RWPE1 (cell line): ENCODE data around the gene KLHL42.

Source experiments
- CTCF ChIA-PET: fragments of 350-600 bp; sonication (Branson Sonifier 250); formaldehyde crosslinking; extraction: SDS; loops from one replicate; lab custom pipeline; 2021; lab: Yijun Ruan, JAX
- POLR2A ChIA-PET: fragments of 400-600 bp; formaldehyde crosslinking; extraction: SDS; loops from one replicate; lab custom pipeline; 2020; ENCODE audit warnings: antibody characterized with exemption; ENCODE audit not compliant: low non-redundant PET; lab: Yijun Ruan, JAX
- DNase-seq: peaks from one replicate; pipeline ENCODE4 v3.0.0; 2012; ENCODE audit warnings: low spot score
- H3K27ac ChIP-seq: fragments of 450-650 bp; 2 replicates; pipeline ENCODE4 v1.5.1; 2017
- TF ChIP-seq, protein P1 (sequence below): fragments of 450-650 bp; conservative IDR thresholded peaks from 2 replicates; pipeline ENCODE4 v1.5.1; 2017; ENCODE audit warnings: low read depth, mild to moderate bottlenecking

Gene KLHL42

GRCh38 chr12:27790179-27790578, 10.1 kb downstream of the KLHL42 start:
- ChIA-PET POLR2A (no interaction called here), CTCF (no interaction called here)
- no peak overlapping the region for H3K27ac ChIP-seq
- DNase-seq = no peak
- TF ChIP-seq, protein P1, sequence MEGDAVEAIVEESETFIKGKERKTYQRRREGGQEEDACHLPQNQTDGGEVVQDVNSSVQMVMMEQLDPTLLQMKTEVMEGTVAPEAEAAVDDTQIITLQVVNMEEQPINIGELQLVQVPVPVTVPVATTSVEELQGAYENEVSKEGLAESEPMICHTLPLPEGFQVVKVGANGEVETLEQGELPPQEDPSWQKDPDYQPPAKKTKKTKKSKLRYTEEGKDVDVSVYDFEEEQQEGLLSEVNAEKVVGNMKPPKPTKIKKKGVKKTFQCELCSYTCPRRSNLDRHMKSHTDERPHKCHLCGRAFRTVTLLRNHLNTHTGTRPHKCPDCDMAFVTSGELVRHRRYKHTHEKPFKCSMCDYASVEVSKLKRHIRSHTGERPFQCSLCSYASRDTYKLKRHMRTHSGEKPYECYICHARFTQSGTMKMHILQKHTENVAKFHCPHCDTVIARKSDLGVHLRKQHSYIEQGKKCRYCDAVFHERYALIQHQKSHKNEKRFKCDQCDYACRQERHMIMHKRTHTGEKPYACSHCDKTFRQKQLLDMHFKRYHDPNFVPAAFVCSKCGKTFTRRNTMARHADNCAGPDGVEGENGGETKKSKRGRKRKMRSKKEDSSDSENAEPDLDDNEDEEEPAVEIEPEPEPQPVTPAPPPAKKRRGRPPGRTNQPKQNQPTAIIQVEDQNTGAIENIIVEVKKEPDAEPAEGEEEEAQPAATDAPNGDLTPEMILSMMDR = no peak

GRCh38 chr12:27794818-27795584, 15.0 kb downstream of the KLHL42 start:
- POLR2A ChIA-PET = no interaction called here

DNA sequence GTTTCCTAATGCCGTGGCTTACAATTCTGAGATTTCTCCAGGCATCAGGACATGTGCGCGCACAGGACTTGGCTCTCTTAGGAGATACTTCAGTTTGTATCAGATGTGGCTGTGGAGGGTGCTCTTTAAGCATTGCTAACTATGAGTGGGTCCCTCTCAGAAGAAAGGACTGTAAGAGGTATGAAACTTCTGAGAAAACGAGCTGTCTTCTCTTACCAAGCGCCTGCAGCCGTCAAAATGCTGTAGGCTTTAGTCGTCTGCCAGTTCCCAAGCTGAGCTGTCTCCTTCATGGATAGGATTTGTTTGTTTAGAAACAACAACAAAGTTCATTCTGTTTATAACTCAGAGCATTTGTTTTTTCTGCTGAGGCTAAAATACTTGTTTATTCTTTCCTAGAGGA, 16.1 kb downstream of the KLHL42 start:
- DNase-seq = no peak
- ChIA-PET CTCF (interaction anchor here (0.6 to 1.0 kb wide), 2 partner anchors 11 to 25 kb away, joined by 3 to 4 read pairs; no protein-coding TSS in a partner anchor), POLR2A (no interaction called here)
- TF ChIP-seq, protein P1 = no peak
- H3K27ac ChIP-seq = no peak overlapping the region

More at GRCh38 chr12:27794818-27795584, 15.0 kb downstream of the KLHL42 start:
- TF ChIP-seq, protein P1 = no peak
- no peak for DNase-seq
- CTCF ChIA-PET = interaction anchor here (0.7 to 1.0 kb wide), 2 partner anchors 26 to 414 kb away, joined by 3 to 4 read pairs; no protein-coding TSS in a partner anchor
- no peak overlapping the region for H3K27ac ChIP-seq

GRCh38 chr12:27797301-27798025, 17.4 kb downstream of the KLHL42 start:
- H3K27ac ChIP-seq = no peak overlapping the region
- POLR2A ChIA-PET = no interaction called here
- CTCF ChIA-PET = interaction anchor here (0.6 kb wide), 1 partner anchor 51 kb away, joined by 7 read pairs; no protein-coding TSS in a partner anchor
- TF ChIP-seq, protein P1 = no peak
- DNase-seq = no peak

DNA sequence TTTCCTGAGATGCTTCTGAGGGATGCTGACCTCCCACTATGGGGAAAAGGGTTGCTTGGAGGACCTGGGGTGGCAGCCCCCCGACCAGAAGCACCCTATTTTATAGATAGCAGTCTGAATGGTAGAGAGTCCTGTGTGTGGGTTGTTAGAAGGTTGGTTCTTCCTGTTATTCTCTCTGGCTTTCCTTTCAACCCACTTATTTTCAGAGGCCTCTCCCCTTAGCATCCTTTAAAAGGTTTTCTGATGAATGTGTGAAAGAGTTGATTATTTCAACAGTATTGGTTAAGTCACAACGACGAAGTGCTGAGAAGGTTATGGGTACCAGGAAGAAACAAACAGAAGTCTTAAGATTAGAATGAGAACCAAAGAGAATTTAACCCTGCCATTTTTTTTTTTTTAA, 20.8 kb downstream of the KLHL42 start:
- no peak overlapping the region for H3K27ac ChIP-seq
- DNase-seq = no peak
- ChIA-PET POLR2A (no interaction called here), CTCF (interaction anchor here (0.7 kb wide), 1 partner anchor 12 kb away, joined by 6 read pairs; no protein-coding TSS in a partner anchor)
- TF ChIP-seq, protein P1 = no peak

DNA sequence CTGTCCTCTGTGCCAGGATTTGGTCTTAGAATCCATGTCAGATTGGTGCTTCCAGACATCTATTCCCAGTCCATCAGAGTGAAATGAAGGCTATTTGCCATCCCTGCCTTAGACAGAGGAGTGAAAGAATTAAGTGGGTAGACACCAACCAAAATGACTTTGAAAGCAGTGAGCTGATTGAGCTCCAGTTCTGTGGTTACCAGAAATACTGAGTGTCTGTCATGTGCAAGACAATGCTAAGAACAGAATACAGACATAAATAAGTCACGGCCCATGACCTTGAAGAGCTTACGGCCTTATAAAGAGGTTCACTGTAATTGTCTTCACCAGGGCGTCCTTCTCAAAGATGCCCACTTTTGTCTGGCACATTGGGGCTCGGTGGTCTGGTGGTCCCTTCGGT, 21.6 kb downstream of the KLHL42 start:
- ChIA-PET CTCF (interaction anchor here (0.7 kb wide), 1 partner anchor 12 kb away, joined by 6 read pairs; no protein-coding TSS in a partner anchor), POLR2A (no interaction called here)
- no peak overlapping the region for H3K27ac ChIP-seq
- TF ChIP-seq, protein P1 = no peak
- no peak for DNase-seq
